ENCODE measurements around the gene DLK2.
A peak's percentile ranks its signal among the peaks of the same experiment; 100 is the strongest.
"Not testable (repeated sequence)": the region's sequence is repeated elsewhere in the genome, so short reads cannot be mapped to it uniquely, and the experiment has no call there.

DLK2 gene

GRCh38 chr6:43426928-43427405 is 28.4 kb downstream of the DLK2 start:
- H3K4me1 ChIP-seq = no peaks in the 10 kb centered on the region
- no peaks in the 10 kb centered on the region for H3K9me3 ChIP-seq
- no peaks in the 10 kb centered on the region for H3K27me3 ChIP-seq
- H3K4me3 ChIP-seq (ENCODE audit: low read depth, low read length) = peak overlapping the region; percentile 93
- no peaks in the 10 kb centered on the region for H3K36me3 ChIP-seq
- no peak for DNase-seq
- no peak for TF ChIP-seq CTCF (IDR thresholded peaks at IDR 0.05; ENCODE audit: low read depth, low read length)

- not testable (repeated sequence) for H3K4me1 ChIP-seq; H3K27me3 ChIP-seq; H3K4me3 ChIP-seq (ENCODE audit: low read depth, low read length); DNase-seq; H3K36me3 ChIP-seq; H3K9me3 ChIP-seq
These were observed 30.3 kb downstream of the DLK2 start for GRCh38 chr6:43425083-43425482.

- Histone ChIP-seq H3K4me3 (ENCODE audit: low read depth, low read length) (no peak overlapping the region), H3K9me3 (no peaks in the 10 kb centered on the region), H3K27me3 (0 out of 2 replicates have a peak, but pooled peaks cover 2% of the 10 kb centered on the region), H3K4me1 (no peaks in the 10 kb centered on the region), H3K36me3 (no peaks in the 10 kb centered on the region)
- TF ChIP-seq CTCF (IDR thresholded peaks at IDR 0.05; ENCODE audit: low read depth, low read length) = no peak
- DNase-seq = no peak
These were observed 33.5 kb downstream of the DLK2 start for GRCh38 chr6:43421831-43422230.

- Histone ChIP-seq H3K4me3 (ENCODE audit: low read depth, low read length) (no peak overlapping the region), H3K4me1 (no peaks in the 10 kb centered on the region), H3K27me3 (0 out of 2 replicates have a peak, but pooled peaks cover 2% of the 10 kb centered on the region), H3K36me3 (no peaks in the 10 kb centered on the region), H3K9me3 (no peaks in the 10 kb centered on the region)
- no peak for DNase-seq
- no peak for TF ChIP-seq CTCF (IDR thresholded peaks at IDR 0.05; ENCODE audit: low read depth, low read length)
These were observed 35.2 kb downstream of the DLK2 start for GRCh38 chr6:43420012-43420709.

- H3K4me3 ChIP-seq (ENCODE audit: low read depth, low read length) = no peak overlapping the region
- H3K9me3 ChIP-seq = no peaks in the 10 kb centered on the region
- no peak for DNase-seq
- no peak for TF ChIP-seq CTCF (IDR thresholded peaks at IDR 0.05; ENCODE audit: low read depth, low read length)
- no peaks in the 10 kb centered on the region for H3K36me3 ChIP-seq
- 0 out of 2 replicates have a peak, but pooled peaks cover 2% of the 10 kb centered on the region for H3K27me3 ChIP-seq
- H3K4me1 ChIP-seq = no peaks in the 10 kb centered on the region
These were observed 38.4 kb downstream of the DLK2 start for GRCh38 chr6:43416935-43417334.

GRCh38 chr6:43415275-43415674 is 40.1 kb downstream of the DLK2 start:
- DNase-seq; H3K4me3 ChIP-seq (ENCODE audit: low read depth, low read length); H3K4me1 ChIP-seq; H3K9me3 ChIP-seq; H3K36me3 ChIP-seq; H3K27me3 ChIP-seq: not testable (repeated sequence)

- Histone ChIP-seq H3K27me3 (no peaks in the 10 kb centered on the region), H3K9me3 (no peaks in the 10 kb centered on the region), H3K36me3 (no peaks in the 10 kb centered on the region), H3K4me3 (ENCODE audit: low read depth, low read length) (no peak overlapping the region), H3K4me1 (no peaks in the 10 kb centered on the region)
- TF ChIP-seq CTCF (IDR thresholded peaks at IDR 0.05; ENCODE audit: low read depth, low read length) = no peak
- no peak for DNase-seq
These were observed 42.3 kb downstream of the DLK2 start for GRCh38 chr6:43413002-43413401.

Data from BE2C (cell line).